HG02642 (cell line): ENCODE data around the gene ALX1.
"Not testable (repeated sequence)": the region's sequence is repeated elsewhere in the genome, so short reads cannot be mapped to it uniquely, and the experiment has no call there.

Experiments
- ATAC-seq: cut with Tn5 transposase; IDR thresholded peaks from one replicate; pipeline ENCODE4 v1.9.1; 2021; ENCODE audit warnings: mild to moderate bottlenecking; ENCODE audit not compliant: unreplicated experiment, poor library complexity

ALX1 gene

GRCh38 chr12:85296362-85296761 is 16.3 kb downstream of the ALX1 start:
- no peak for ATAC-seq

GRCh38 chr12:85299053-85299452 is 19.0 kb downstream of the ALX1 start:
- no peak for ATAC-seq

GRCh38 chr12:85301051-85301450 is 21.0 kb downstream of the ALX1 start:
- ATAC-seq: peak; percentile 46

GRCh38 chr12:85308374-85308773 is 28.4 kb downstream of the ALX1 start:
- no peak for ATAC-seq

GRCh38 chr12:85309125-85309566 is 29.1 kb downstream of the ALX1 start:
- ATAC-seq: no peak

- ATAC-seq: no peak
Observed at GRCh38 chr12:85310025-85310424, 30.0 kb downstream of the ALX1 start.

GRCh38 chr12:85310456-85311076 is 30.5 kb downstream of the ALX1 start:
- ATAC-seq: no peak

GRCh38 chr12:85317866-85318636 is 38.0 kb downstream of the ALX1 start:
- not testable (repeated sequence) for ATAC-seq

GRCh38 chr12:85322715-85323114 is 42.7 kb downstream of the ALX1 start:
- no peak for ATAC-seq

GRCh38 chr12:85325442-85325841 is 45.4 kb downstream of the ALX1 start:
- no peak for ATAC-seq

- no peak for ATAC-seq
Observed at GRCh38 chr12:85329913-85330312, 49.9 kb downstream of the ALX1 start.

- ATAC-seq: no peak
Observed at GRCh38 chr12:85348779-85349178, 68.8 kb downstream of the ALX1 start.

GRCh38 chr12:85350356-85350755 is 70.3 kb downstream of the ALX1 start:
- ATAC-seq: no peak
